Rectal smooth muscle tissue (tissue), 1 donor: ENCODE measurements around the gene DERL3.
A peak's percentile ranks its signal among the peaks of the same experiment; 100 is the strongest.

Experiments
- H3K27ac ChIP-seq: one replicate; pipeline ENCODE4 v1.7.0; 2013; ENCODE audit warnings: low read depth, low read length, inconsistent platforms
- H3K27me3 ChIP-seq: one replicate; pipeline ENCODE4 v1.7.0; 2013; ENCODE audit warnings: low read length; ENCODE audit not compliant: control insufficient read depth, insufficient read depth
- H3K36me3 ChIP-seq: one replicate; pipeline ENCODE4 v1.7.0; 2013; ENCODE audit warnings: low read length; ENCODE audit not compliant: control insufficient read depth, insufficient read depth
- H3K4me1 ChIP-seq: one replicate; pipeline ENCODE4 v1.7.0; 2013; ENCODE audit warnings: low read length; ENCODE audit not compliant: control insufficient read depth, insufficient read depth
- H3K4me3 ChIP-seq: one replicate; pipeline ENCODE4 v1.7.0; 2013; ENCODE audit warnings: low read length
- H3K9ac ChIP-seq: one replicate; pipeline ENCODE4 v1.7.0; 2013; ENCODE audit warnings: low read length

Gene DERL3

GRCh38 chr22:23801238-23801821 lies 37.5 kb downstream of the DERL3 start:
- H3K27ac ChIP-seq: no peak overlapping the region
- H3K4me3 ChIP-seq: no peak overlapping the region
- H3K9ac ChIP-seq: no peak overlapping the region
- no peaks in the 10 kb centered on the region for H3K27me3 ChIP-seq
- H3K4me1 ChIP-seq: no peaks in the 10 kb centered on the region
- H3K36me3 ChIP-seq: peaks cover 46% of the 10 kb centered on the region

GRCh38 chr22:23800297-23801237 lies 38.2 kb downstream of the DERL3 start:
- no peak overlapping the region for H3K4me3 ChIP-seq
- no peak overlapping the region for H3K27ac ChIP-seq
- peaks cover 41% of the 10 kb centered on the region for H3K36me3 ChIP-seq
- no peak overlapping the region for H3K9ac ChIP-seq
- no peaks in the 10 kb centered on the region for H3K27me3 ChIP-seq
- no peaks in the 10 kb centered on the region for H3K4me1 ChIP-seq

- Histone ChIP-seq H3K36me3 (peaks cover 30% of the 10 kb centered on the region), H3K4me1 (peaks cover 3% of the 10 kb centered on the region), H3K27me3 (no peaks in the 10 kb centered on the region), H3K4me3 (no peak overlapping the region), H3K27ac (no peak overlapping the region), H3K9ac (no peak overlapping the region)
Measured at GRCh38 chr22:23796461-23796860, 42.3 kb downstream of the DERL3 start.

- peaks cover 18% of the 10 kb centered on the region for H3K36me3 ChIP-seq
- H3K4me1 ChIP-seq: peaks cover 10% of the 10 kb centered on the region
- no peak overlapping the region for H3K27ac ChIP-seq
- no peaks in the 10 kb centered on the region for H3K27me3 ChIP-seq
- no peak overlapping the region for H3K9ac ChIP-seq
- H3K4me3 ChIP-seq: no peak overlapping the region
Measured at GRCh38 chr22:23793326-23793725, 45.5 kb downstream of the DERL3 start.

GRCh38 chr22:23791738-23792645 lies 46.8 kb downstream of the DERL3 start:
- Histone ChIP-seq H3K27ac (peak overlapping the region; percentile 11), H3K27me3 (no peaks in the 10 kb centered on the region), H3K4me1 (peaks cover 16% of the 10 kb centered on the region), H3K9ac (no peak overlapping the region), H3K4me3 (no peak overlapping the region), H3K36me3 (peaks cover 18% of the 10 kb centered on the region)

- H3K4me1 ChIP-seq: peaks cover 21% of the 10 kb centered on the region
- no peak overlapping the region for H3K9ac ChIP-seq
- H3K36me3 ChIP-seq: peaks cover 18% of the 10 kb centered on the region
Measured at GRCh38 chr22:23790819-23791737, 47.7 kb downstream of the DERL3 start.

GRCh38 chr22:23789638-23790037 lies 49.2 kb downstream of the DERL3 start:
- Histone ChIP-seq H3K27me3 (no peaks in the 10 kb centered on the region), H3K9ac (no peak overlapping the region), H3K27ac (no peak overlapping the region), H3K36me3 (peaks cover 18% of the 10 kb centered on the region), H3K4me3 (no peak overlapping the region), H3K4me1 (peaks cover 26% of the 10 kb centered on the region)

More at GRCh38 chr22:23790819-23791737, 47.7 kb downstream of the DERL3 start:
- no peak overlapping the region for H3K4me3 ChIP-seq
- no peaks in the 10 kb centered on the region for H3K27me3 ChIP-seq
- peak overlapping the region; percentile 11 for H3K27ac ChIP-seq

GRCh38 chr22:23789121-23789520 lies 49.7 kb downstream of the DERL3 start:
- H3K36me3 ChIP-seq: peaks cover 16% of the 10 kb centered on the region
- no peaks in the 10 kb centered on the region for H3K27me3 ChIP-seq
- no peak overlapping the region for H3K27ac ChIP-seq
- H3K4me3 ChIP-seq: no peak overlapping the region
- H3K4me1 ChIP-seq: peaks cover 26% of the 10 kb centered on the region
- no peak overlapping the region for H3K9ac ChIP-seq

- Histone ChIP-seq H3K4me1 (peaks cover 26% of the 10 kb centered on the region), H3K36me3 (peaks cover 8% of the 10 kb centered on the region), H3K9ac (no peak overlapping the region), H3K27me3 (no peaks in the 10 kb centered on the region), H3K27ac (peak overlapping the region; percentile 41), H3K4me3 (peak overlapping the region; percentile 69)
Measured at GRCh38 chr22:23787910-23788309, 50.9 kb downstream of the DERL3 start.

- Histone ChIP-seq H3K36me3 (peaks cover 5% of the 10 kb centered on the region), H3K27me3 (no peaks in the 10 kb centered on the region), H3K9ac (no peak overlapping the region), H3K4me3 (peak overlapping the region; percentile 69), H3K27ac (peak overlapping the region; percentile 41), H3K4me1 (peaks cover 26% of the 10 kb centered on the region)
Measured at GRCh38 chr22:23787600-23787896, 51.3 kb downstream of the DERL3 start.

GRCh38 chr22:23786752-23787599 lies 51.8 kb downstream of the DERL3 start, which contains the start of gene SMARCB1:
Gene SMARCB1 (plus strand): TSS chr22:23786966. CDS start chr22:23787170, 204 bp downstream.
- Histone ChIP-seq H3K27me3 (no peaks in the 10 kb centered on the region), H3K36me3 (no peaks in the 10 kb centered on the region), H3K9ac (peak within 1 kb of the TSS; percentile 63), H3K27ac (peak within 1 kb of the TSS; percentile 97), H3K4me3 (peak within 1 kb of the TSS; percentile 69), H3K4me1 (peaks cover 26% of the 10 kb centered on the region)
